Small intestine (tissue), 7 donors: Measurements from ENCODE around the gene PPM1L. TPM values are rescaled to one million over a fixed set of nuclear protein-coding genes. Genes with fewer than 3 reads are reported as not detected.

ENCODE experiments used
- DNase-seq, 2 donors: peaks; one replicate each; pipeline versions ENCODE4 v3.0.0 to v3.0.0-alpha.2; 2013
- FAIRE-seq: peaks from 2 replicates; lab custom pipeline; 2012; peaks lifted over from hg19 to GRCh38; lab: Jason Lieb, UNC
- H3K27ac ChIP-seq, 3 donors: one replicate each; pipeline ENCODE4 v1.5.1; 2013; ENCODE audit warnings: low read length in 2 of 3, mild to moderate bottlenecking in 2 of 3, control low read depth in 1 of 3, inconsistent platforms in 1 of 3, low read depth in 1 of 3, moderate library complexity in 1 of 3
- H3K27me3 ChIP-seq, 3 donors: one replicate each; pipeline ENCODE4 v1.6.1; 2013; ENCODE audit warnings: low read length in 3 of 3, inconsistent platforms in 1 of 3; ENCODE audit not compliant: control insufficient read depth in 3 of 3, insufficient read depth in 3 of 3
- H3K36me3 ChIP-seq, 3 donors: one replicate each; pipeline ENCODE4 v1.6.1; 2013; ENCODE audit warnings: low read length in 3 of 3, inconsistent platforms in 1 of 3, low read depth in 1 of 3, mild to moderate bottlenecking in 1 of 3, moderate library complexity in 1 of 3; ENCODE audit not compliant: control insufficient read depth in 3 of 3, insufficient read depth in 2 of 3
- H3K4me1 ChIP-seq, 3 donors: one replicate each; pipeline ENCODE4 v1.6.1; 2013; ENCODE audit warnings: low read length in 2 of 3, inconsistent platforms in 1 of 3, low read depth in 1 of 3, mild to moderate bottlenecking in 1 of 3, moderate library complexity in 1 of 3; ENCODE audit not compliant: control insufficient read depth in 3 of 3, insufficient read depth in 2 of 3
- H3K4me3 ChIP-seq, 3 donors: one replicate each; pipeline ENCODE4 v1.5.1; 2013; ENCODE audit warnings: low read length in 3 of 3, control low read depth in 1 of 3, inconsistent platforms in 1 of 3, low read depth in 1 of 3, mild to moderate bottlenecking in 1 of 3, moderate library complexity in 1 of 3
- H3K9me3 ChIP-seq, 2 donors: one replicate each; pipeline ENCODE4 v1.6.1; 2013; ENCODE audit warnings: low read depth in 1 of 2, low read length in 1 of 2; ENCODE audit not compliant: control insufficient read depth in 2 of 2, insufficient read depth in 1 of 2
- WGBS, 3 donors: extraction: QIAGEN DNeasy Blood & Tissue Kit; methylation state at CpG; one replicate each; pipeline ENCODE4 v1.1.7; 2013; 5-methylcytosine and 5-hydroxymethylcytosine counted together
- polyA plus RNA-seq, 4 donors: library from polyadenylated mRNA; stranded (reverse) in 3 of 4; unstranded in 1 of 4; fragments of 200-250 nt in 3 of 4; fragments of 120-200 nt in 1 of 4; gene quantifications; one replicate each; pipeline versions ENCODE4 v1.2.1 to v1.2.3, GENCODE V29; 2013
- donor health status: healthy with polysubstance abuse.
- donor health status: control.
- donor health status: control.
- donor health status: Bipolar disorder and iron deficiency.
- donor health status: healthy.

PPM1L gene
- polyA plus RNA-seq, 4 donors, result 0.27 to 3.2 (median 1.4) TPM

DNA sequence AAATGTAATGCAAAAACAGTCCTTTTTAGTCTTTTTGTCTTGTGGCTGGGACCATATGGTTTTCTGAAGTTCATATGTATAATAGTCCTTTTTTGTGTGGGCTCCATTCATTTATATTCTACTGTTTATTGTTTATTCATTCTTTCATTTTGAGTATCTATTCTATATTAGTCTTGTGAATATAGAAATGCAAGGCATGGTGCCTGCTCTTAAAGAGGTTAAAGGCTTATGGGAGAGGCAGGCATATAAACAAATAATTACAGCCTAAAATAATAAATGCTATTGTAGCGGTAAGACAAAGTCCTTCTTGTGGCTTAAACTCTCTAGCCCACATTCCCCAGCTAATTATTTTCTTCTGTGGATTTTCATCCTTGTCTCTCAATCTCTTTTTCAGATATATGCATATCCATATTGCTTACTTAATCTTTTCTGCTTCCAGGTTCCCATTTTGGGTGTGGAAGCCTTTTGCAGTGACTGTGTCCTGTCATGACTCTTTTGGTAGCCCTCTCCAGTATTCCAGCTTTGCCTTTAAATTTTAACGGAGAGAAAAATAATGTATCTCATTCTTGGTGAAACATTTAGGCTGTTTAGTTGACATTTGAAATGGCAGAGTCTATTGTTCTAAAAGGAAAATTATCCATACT lies 101.6 kb downstream of the PPM1L start:
- Histone ChIP-seq H3K4me3 (no peak overlapping the region), H3K27me3 (no peaks in the 10 kb centered on the region), H3K9me3 (no peaks in the 10 kb centered on the region), H3K27ac (no peak overlapping the region), H3K36me3 (no peaks in the 10 kb centered on the region), H3K4me1 (no peaks in the 10 kb centered on the region)
- FAIRE-seq (no peak), DNase-seq (no peak)
- WGBS, 3 donors, result 82 to 99% (median 88%) methylated on average over 2 of the region's 2 CpGs

DNA sequence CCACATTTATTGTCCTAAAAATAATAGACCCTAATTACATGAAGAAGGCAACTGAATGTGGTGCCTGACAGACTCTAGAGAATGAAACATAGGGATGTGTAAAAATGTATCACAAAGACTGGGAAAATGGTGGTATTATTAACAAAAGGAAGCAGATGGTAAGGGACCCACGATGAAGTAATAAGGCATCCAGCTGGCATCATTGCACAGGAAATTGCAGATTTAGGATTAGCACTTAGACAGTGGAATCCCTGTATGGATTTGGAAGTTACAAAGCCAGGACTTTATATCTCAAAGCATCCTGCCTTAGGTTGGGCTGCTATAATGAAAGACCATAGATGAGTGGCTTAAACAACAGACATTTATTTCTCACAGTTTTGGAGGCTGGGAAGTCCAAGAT lies 104.3 kb downstream of the PPM1L start:
- Histone ChIP-seq H3K36me3 (no peaks in the 10 kb centered on the region), H3K9me3 (no peaks in the 10 kb centered on the region), H3K27me3 (no peaks in the 10 kb centered on the region), H3K4me3 (no peak overlapping the region), H3K4me1 (no peaks in the 10 kb centered on the region), H3K27ac (no peak overlapping the region)
- WGBS, 3 donors, result 49 to 82% (median 75%) methylated on average over 1 of the region's 1 CpG
- FAIRE-seq (no peak), DNase-seq (no peak)

DNA sequence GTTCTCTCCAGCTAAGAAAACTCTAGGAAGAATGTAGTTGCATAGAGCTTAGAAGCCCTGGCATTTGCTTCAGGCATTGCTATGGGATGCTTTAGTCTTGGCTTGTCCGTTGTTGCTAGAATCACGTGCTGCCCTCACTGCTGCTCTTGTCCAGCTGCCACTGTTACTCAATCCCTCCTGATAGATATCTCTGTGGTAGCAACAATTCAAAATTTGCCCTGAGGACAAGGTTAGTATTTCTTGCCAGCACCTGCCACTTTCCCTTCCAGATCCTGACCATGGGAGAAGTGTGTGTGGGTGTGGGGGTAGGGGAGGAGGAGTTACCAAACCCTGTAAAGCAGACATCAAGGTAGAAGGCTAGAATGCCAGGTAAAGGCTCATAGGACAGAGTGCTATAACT lies 113.8 kb downstream of the PPM1L start:
- no peak overlapping the region for H3K27ac ChIP-seq
- no peak for FAIRE-seq
- WGBS, 3 donors, result 46 to 70% (median 59%) methylated on average over 2 of the region's 2 CpGs

DNA sequence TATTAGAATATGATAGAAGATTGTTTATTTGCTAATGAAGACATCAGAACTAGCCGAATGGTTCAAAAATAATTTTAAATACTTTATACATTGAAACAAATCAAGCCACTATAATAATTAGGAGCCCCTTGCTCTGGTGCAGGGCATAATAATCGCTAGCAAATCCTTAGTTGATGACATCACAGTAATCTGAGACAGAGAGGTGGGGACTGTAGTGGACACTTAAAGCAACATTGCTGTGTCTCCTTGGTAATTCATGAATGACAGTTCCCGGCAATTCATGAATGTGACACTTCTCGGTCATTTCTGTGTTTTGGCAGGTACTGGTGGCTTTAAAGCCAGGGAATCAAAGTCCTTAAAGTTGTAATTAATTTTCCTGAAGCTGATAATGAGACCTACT lies 114.3 kb downstream of the PPM1L start:
- H3K27me3 ChIP-seq, result peaks cover 0 to 9% (median 0%) of the 10 kb centered on the region in 3 donors
- WGBS, 3 donors, result 53 to 69% (median 57%) methylated on average over 4 of the region's 4 CpGs
- H3K27ac ChIP-seq, result no peak overlapping the region
- no peaks in the 10 kb centered on the region for H3K4me1 ChIP-seq
- H3K4me3 ChIP-seq, result no peak overlapping the region
- no peaks in the 10 kb centered on the region for H3K36me3 ChIP-seq
- FAIRE-seq (no peak), DNase-seq (no peak)
- no peaks in the 10 kb centered on the region for H3K9me3 ChIP-seq

More for the DNA sequence above, 113.8 kb downstream of the PPM1L start:
- H3K27me3 ChIP-seq, result peaks cover 0 to 9% (median 0%) of the 10 kb centered on the region in 3 donors
- no peaks in the 10 kb centered on the region for H3K4me1 ChIP-seq
- no peak for DNase-seq
- H3K9me3 ChIP-seq, result no peaks in the 10 kb centered on the region
- H3K36me3 ChIP-seq, result no peaks in the 10 kb centered on the region
- H3K4me3 ChIP-seq, result no peak overlapping the region

DNA sequence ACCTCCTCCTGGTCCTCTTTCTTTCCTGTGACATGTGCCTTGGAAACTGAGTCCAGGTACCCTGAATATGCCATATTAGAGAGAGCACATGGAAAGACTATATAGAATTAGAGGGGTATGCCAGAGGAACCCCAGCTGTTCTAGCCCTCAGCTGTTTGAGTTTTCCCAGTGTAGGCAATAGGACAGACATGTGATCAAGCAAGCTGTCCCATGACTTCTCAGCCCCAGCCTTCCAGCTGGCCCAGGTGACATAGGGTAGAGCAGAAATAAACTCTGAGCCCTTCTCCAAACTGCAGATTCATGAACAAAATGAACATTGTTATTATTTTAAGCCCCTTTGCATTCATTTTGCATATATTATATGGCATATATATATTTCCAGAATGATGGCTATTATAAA lies 118.7 kb downstream of the PPM1L start:
- peaks cover 0 to 8% (median 0%) of the 10 kb centered on the region in 3 donors for H3K27me3 ChIP-seq
- no peaks in the 10 kb centered on the region for H3K36me3 ChIP-seq
- no peaks in the 10 kb centered on the region for H3K9me3 ChIP-seq
- H3K27ac ChIP-seq, result no peak overlapping the region
- H3K4me1 ChIP-seq, result no peaks in the 10 kb centered on the region
- H3K4me3 ChIP-seq, result no peak overlapping the region
- FAIRE-seq (no peak), DNase-seq (no peak)

DNA sequence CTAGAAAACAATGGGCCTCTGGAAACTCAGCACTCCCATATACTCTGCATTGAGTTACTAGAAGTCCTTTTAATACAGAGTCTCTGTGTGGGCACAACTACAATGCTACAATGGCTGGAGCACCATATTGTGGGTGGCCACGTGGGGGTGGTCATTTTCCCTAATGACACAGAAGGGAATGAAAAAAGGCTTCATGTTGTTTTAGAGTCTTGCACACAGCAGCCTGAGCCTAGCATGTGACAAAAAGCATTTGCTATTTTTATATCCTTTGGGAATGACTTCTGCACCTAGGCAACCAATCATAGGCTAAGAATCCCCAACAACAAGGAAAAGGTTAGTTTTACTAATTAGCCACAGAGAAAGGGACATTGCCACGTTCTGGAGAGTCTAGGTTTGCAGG lies 120.6 kb downstream of the PPM1L start:
- Histone ChIP-seq H3K4me1 (no peaks in the 10 kb centered on the region), H3K4me3 (no peak overlapping the region), H3K27ac (no peak overlapping the region), H3K27me3 (no peaks in the 10 kb centered on the region), H3K9me3 (no peaks in the 10 kb centered on the region), H3K36me3 (no peaks in the 10 kb centered on the region)
- WGBS, 3 donors, result 39 to 50% (median 41%) methylated on average over 2 of the region's 2 CpGs
- FAIRE-seq (no peak), DNase-seq (no peak)

DNA sequence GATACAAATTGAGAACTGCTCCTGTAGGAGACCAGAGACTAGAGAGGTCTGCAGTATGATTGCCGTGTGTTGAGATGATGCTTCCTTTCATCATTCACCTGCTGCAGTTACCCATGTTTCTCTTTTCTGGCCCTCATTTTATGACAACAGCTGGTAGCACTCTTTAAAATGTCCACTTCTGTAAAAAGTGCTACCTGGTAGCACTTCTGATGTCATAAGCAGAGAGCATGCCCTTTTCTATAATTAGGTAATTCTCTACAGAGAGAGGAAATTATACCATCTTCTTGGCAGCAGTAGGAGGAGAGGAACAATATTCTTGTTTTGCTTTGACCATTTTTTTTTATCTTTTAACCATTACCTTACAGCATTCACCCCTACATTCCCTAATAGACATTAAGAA lies 123.8 kb downstream of the PPM1L start:
- no peak overlapping the region for H3K4me3 ChIP-seq
- no peaks in the 10 kb centered on the region for H3K27me3 ChIP-seq
- no peaks in the 10 kb centered on the region for H3K4me1 ChIP-seq
- no peak for DNase-seq
- no peaks in the 10 kb centered on the region for H3K36me3 ChIP-seq
- H3K27ac ChIP-seq, result no peak overlapping the region
- no peak for FAIRE-seq
- 78 to 100% (median 91%) methylated on average over 1 of the region's 1 CpG for WGBS, 3 donors
- H3K9me3 ChIP-seq, result no peaks in the 10 kb centered on the region

DNA sequence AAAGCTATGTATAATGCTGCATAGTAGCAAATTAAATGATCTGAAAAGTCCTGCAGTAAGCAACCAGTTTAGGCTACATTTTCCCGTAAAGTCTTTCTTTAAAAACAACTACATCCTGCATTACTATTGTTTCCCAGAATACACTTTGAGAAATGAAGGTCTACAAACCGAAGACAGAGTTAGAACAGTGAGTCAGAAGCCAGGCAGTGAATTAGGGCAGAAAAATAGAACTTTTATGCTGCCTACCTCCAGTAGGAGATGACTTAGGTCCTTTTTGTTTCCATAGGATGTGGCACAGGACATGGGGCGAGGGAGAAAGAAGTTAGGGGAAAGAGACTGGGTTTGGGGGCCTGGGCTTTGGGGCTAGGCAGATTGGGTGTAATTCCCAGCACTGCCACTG lies 127.3 kb downstream of the PPM1L start:
- H3K36me3 ChIP-seq, result no peaks in the 10 kb centered on the region
- no peak overlapping the region for H3K27ac ChIP-seq
- H3K4me1 ChIP-seq, result no peaks in the 10 kb centered on the region
- no peaks in the 10 kb centered on the region for H3K9me3 ChIP-seq
- no peak overlapping the region for H3K4me3 ChIP-seq
- 88 to 93% (median 89%) methylated on average over 3 of the region's 3 CpGs for WGBS, 3 donors
- FAIRE-seq (no peak), DNase-seq (no peak)
- H3K27me3 ChIP-seq, result no peaks in the 10 kb centered on the region

DNA sequence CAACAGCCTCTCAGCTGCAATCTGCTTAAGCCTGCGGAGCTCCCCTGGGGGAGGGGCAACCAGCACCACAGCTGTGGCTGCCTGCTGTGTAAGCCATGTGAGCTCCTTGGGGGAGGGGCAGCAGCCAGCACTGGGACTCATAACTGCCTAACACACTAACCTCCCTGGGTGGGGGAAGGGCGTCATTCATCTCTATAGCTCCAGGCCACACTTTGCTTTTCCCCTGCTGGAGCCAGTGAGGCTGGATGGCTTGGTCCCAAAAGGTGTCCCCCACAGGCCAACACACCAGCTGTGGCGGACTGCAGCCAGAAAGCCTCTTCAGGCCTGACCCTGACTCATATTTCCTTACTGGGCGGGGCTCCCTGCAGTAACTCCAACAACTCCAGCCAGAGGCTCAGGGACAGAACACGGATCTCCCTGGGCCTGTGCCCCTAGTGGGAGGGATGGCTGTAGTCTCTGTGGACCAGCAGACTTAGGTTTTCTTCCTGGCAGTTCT lies 129.8 kb downstream of the PPM1L start:
- FAIRE-seq (no peak), DNase-seq (peak in 1 of 2 donors; percentile 42)
- H3K4me1 ChIP-seq, result no peaks in the 10 kb centered on the region
- H3K27me3 ChIP-seq, result no peaks in the 10 kb centered on the region
- H3K4me3 ChIP-seq, result no peak overlapping the region
- no peaks in the 10 kb centered on the region for H3K36me3 ChIP-seq
- no peaks in the 10 kb centered on the region for H3K9me3 ChIP-seq
- 45 to 74% (median 68%) methylated on average over 5 of the region's 5 CpGs for WGBS, 3 donors
- H3K27ac ChIP-seq, result no peak overlapping the region
